Lung (tissue), 12 donors: ENCODE measurements around the gene FN3K. TPM values are rescaled to one million over a fixed set of nuclear protein-coding genes. Genes with fewer than 3 reads are reported as not detected.

Source experiments
- ATAC-seq: fragments of 200-7000 bp; cut with Tn5 transposase; one replicate; pipeline ENCODE4 v1.9.1; 2020; ENCODE audit warnings: moderate number of reproducible peaks; ENCODE audit not compliant: insufficient read depth, low FRiP score
- DNase-seq, 3 donors: peaks; one replicate each; pipeline ENCODE4 v3.0.0-alpha.2; 2013 to 2017
- H3K27ac ChIP-seq, 2 donors: one replicate each; pipeline ENCODE4 v1.5.1; 2013; ENCODE audit warnings: mild to moderate bottlenecking in 2 of 2, moderate library complexity in 2 of 2, control low read depth in 1 of 2, inconsistent platforms in 1 of 2, low read depth in 1 of 2, low read length in 1 of 2
- H3K27me3 ChIP-seq, 3 donors: one replicate each; pipeline ENCODE4 v1.5.1; 2013; ENCODE audit warnings: low read length in 2 of 3; ENCODE audit not compliant: control insufficient read depth in 3 of 3, insufficient read depth in 3 of 3
- H3K36me3 ChIP-seq, 4 donors: one replicate each; pipeline ENCODE4 v1.5.1; 2013; ENCODE audit warnings: low read length in 4 of 4, mild to moderate bottlenecking in 1 of 4, moderate library complexity in 1 of 4; ENCODE audit not compliant: control insufficient read depth in 4 of 4, insufficient read depth in 4 of 4
- H3K4me1 ChIP-seq, 5 donors: one replicate each; pipeline ENCODE4 v1.5.1; 2013; ENCODE audit warnings: low read length in 5 of 5, mild to moderate bottlenecking in 2 of 5, moderate library complexity in 1 of 5; ENCODE audit not compliant: control insufficient read depth in 5 of 5, insufficient read depth in 5 of 5
- H3K4me3 ChIP-seq: one replicate; pipeline ENCODE4 v1.5.1; 2013; ENCODE audit warnings: mild to moderate bottlenecking, control low read depth, moderate library complexity
- H3K9ac ChIP-seq, 2 donors: one replicate each; pipeline ENCODE4 v1.5.1; 2013; ENCODE audit warnings: low read length in 2 of 2, control low read depth in 1 of 2; ENCODE audit not compliant: insufficient read depth in 1 of 2
- H3K9me3 ChIP-seq, 4 donors: one replicate each; pipeline ENCODE4 v1.5.1; 2013; ENCODE audit warnings: low read length in 3 of 4, mild to moderate bottlenecking in 1 of 4, moderate library complexity in 1 of 4; ENCODE audit not compliant: control insufficient read depth in 4 of 4, insufficient read depth in 3 of 4
- CTCF ChIP-seq: IDR thresholded peaks from 2 replicates; pipeline ENCODE4 v1.5.1; 2012; ENCODE audit warnings: mild to moderate bottlenecking; ENCODE audit errors: control extremely low read depth, extremely low read depth
- WGBS, 2 donors: extraction: QIAGEN DNeasy Blood & Tissue Kit; methylation state at CpG; one replicate each; pipeline ENCODE4 v1.1.7; 2013; 5-methylcytosine and 5-hydroxymethylcytosine counted together
- polyA plus RNA-seq, 2 donors: library from polyadenylated mRNA; stranded (reverse); fragments of 200-250 nt; gene quantifications; one replicate each; pipeline ENCODE4 v1.2.1, GENCODE V29; 2013
- total RNA-seq, 2 donors: library from RNA; depleted of rRNA in 1 of 2; stranded (reverse); fragments of >200 nt in 1 of 2; gene quantifications; one replicate each; pipeline ENCODE4 v1.2.1, GENCODE V29; 2014 to 2021
- donor health status: control.
- donor health status: control.
- donor health status: Bipolar disorder and iron deficiency.
- donor health status: healthy.
- donor health status: DM: yes; HTN: yes; CAD: no.

Gene FN3K
- total and polyA plus RNA-seq, 4 donors: 5.0 to 21.0 (median 16.4) TPM

DNA sequence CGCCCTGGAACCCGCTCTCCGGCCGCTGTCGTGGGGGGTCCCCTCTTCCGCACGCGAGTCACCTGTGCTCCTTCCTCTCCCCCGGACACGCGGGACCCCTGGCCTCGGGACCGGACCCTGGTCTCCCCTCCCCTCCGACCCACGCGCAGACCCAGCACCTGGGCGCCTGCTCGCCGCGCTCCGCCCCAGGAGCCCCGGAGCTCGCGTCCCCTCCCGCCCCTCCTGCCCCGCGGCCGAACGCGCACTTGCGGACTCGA, 37.7 kb upstream of the FN3K start:
- no peak overlapping the region for H3K27ac ChIP-seq
- H3K9me3 ChIP-seq: peaks cover 0 to 7% (median 2%) of the 10 kb centered on the region in 4 donors
- H3K27me3 ChIP-seq: no peaks in the 10 kb centered on the region
- H3K36me3 ChIP-seq: peaks cover 0 to 4% (median 2%) of the 10 kb centered on the region in 4 donors
- peaks cover 0 to 23% (median 12%) of the 10 kb centered on the region in 5 donors for H3K4me1 ChIP-seq
- no peak for DNase-seq
- H3K9ac ChIP-seq: no peak overlapping the region
- H3K4me3 ChIP-seq: peak overlapping the region; percentile 57
- 1% methylated on average over 23 to 32 of the region's 32 CpGs for WGBS, 2 donors
- TF ChIP-seq CTCF: no peak
- ATAC-seq: no peak

DNA sequence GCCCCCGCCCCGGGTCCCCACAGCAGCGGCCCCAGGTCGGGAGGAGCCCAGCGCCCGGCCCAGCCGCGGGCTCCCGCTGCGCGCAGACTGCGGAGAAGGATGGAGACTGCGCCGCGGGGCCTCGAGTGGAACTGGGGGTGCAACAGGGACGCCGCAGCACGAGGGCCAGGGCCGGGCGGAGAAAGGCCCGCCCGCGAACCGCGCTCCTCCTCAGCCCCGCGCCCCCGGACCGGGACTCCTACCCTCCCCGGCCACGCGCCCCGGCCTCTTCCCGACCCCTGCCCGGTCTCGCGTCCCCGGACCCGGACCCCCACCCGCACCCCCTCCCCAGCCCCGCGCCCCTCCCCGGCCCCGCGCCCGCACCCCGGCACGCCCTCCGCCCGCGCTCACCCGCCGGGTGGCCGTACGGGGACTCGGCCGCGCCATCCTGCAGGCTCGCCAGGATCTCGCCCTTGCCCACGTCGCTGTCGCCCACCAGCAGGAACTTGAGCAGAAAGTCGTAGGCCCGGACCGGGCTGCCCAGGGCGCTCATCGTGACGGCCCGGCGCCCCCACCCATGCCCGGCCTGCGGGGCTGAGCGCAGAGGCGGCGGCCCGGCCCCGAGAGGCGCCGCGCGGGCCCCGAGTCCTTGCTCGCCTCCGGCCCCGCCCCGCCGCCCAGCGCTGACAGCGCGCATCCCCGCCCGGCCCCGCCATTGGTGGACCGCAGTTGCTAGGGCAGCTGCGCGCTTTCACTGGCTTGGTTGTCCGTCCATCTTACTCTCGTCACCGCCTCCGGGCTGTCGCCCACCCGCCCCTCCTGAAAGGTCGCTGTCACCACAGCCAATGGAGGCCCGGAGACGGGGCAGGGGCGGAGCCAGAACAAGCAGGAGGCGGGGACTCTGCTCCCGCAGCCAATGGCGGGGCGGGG, 37.1 kb upstream of the FN3K start, which contains the start of gene RAB40B:
Gene RAB40B (minus strand): TSS at position 634 of the 909 bp plus-strand sequence. CDS start 102 bp downstream, at position 532.
- H3K4me1 ChIP-seq: peaks cover 0 to 23% (median 12%) of the 10 kb centered on the region in 5 donors
- H3K9ac ChIP-seq: no peak within 1 kb of the TSS
- peak; percentile 99 to 100 (median 99) for DNase-seq
- ATAC-seq: peak; percentile 97
- peak within 1 kb of the TSS; percentile 80 for H3K4me3 ChIP-seq
- H3K27me3 ChIP-seq: no peaks in the 10 kb centered on the region
- 0 to 1% methylated on average over 66 to 112 of the region's 112 CpGs for WGBS, 2 donors
- H3K9me3 ChIP-seq: peaks cover 0 to 7% (median 2%) of the 10 kb centered on the region in 4 donors
- H3K36me3 ChIP-seq: peaks cover 0 to 4% (median 2%) of the 10 kb centered on the region in 4 donors
- H3K27ac ChIP-seq: peak within 1 kb of the TSS; percentile 38
- no peak for TF ChIP-seq CTCF

- ATAC-seq: no peak
Measured at GRCh38 chr17:82698974-82699442, 36.4 kb upstream of the FN3K start.

More at GRCh38 chr17:82698974-82699442, 36.4 kb upstream of the FN3K start:
- H3K27me3 ChIP-seq: no peaks in the 10 kb centered on the region
- DNase-seq: no peak
- peaks cover 0 to 4% (median 2%) of the 10 kb centered on the region in 4 donors for H3K36me3 ChIP-seq
- H3K4me3 ChIP-seq: peak overlapping the region; percentile 59
- H3K9ac ChIP-seq: no peak overlapping the region
- WGBS, 2 donors: 4 to 7% methylated on average over 43 to 45 of the region's 45 CpGs
- no peak for TF ChIP-seq CTCF
- peak overlapping the region in 1 of 2 donors; percentile 32 for H3K27ac ChIP-seq
- peaks cover 0 to 23% (median 12%) of the 10 kb centered on the region in 5 donors for H3K4me1 ChIP-seq
- peaks cover 0 to 7% (median 2%) of the 10 kb centered on the region in 4 donors for H3K9me3 ChIP-seq
